NCI-H2081 (cell line): ENCODE measurements around the gene HRH1.

Source experiments
- DNase-seq, 2 experiments: peaks; one replicate each; lab custom pipeline; 2025; lab: John Stamatoyannopoulos, UW

The HRH1 gene

GRCh38 chr3:11283139-11283475 lies 128.8 kb downstream of the HRH1 start:
- no peak for DNase-seq

GRCh38 chr3:11284011-11284410 lies 129.7 kb downstream of the HRH1 start:
- no peak for DNase-seq

GRCh38 chr3:11285471-11285870 lies 131.2 kb downstream of the HRH1 start:
- no peak for DNase-seq

GRCh38 chr3:11287404-11287803 lies 133.1 kb downstream of the HRH1 start:
- no peak for DNase-seq

- DNase-seq, result no peak
Observed at GRCh38 chr3:11288021-11288491, 133.8 kb downstream of the HRH1 start.

- DNase-seq, result no peak
Observed at GRCh38 chr3:11288786-11289637, 134.7 kb downstream of the HRH1 start.

- no peak for DNase-seq
Observed at GRCh38 chr3:11289864-11290263, 135.6 kb downstream of the HRH1 start.

- DNase-seq, result no peak
Observed at GRCh38 chr3:11290743-11291680, 136.7 kb downstream of the HRH1 start.

- peak in 1 of 2 experiments; percentile 6 for DNase-seq
Observed at GRCh38 chr3:11291808-11292207, 137.5 kb downstream of the HRH1 start.

- no peak for DNase-seq
Observed at GRCh38 chr3:11297126-11297525, 142.8 kb downstream of the HRH1 start.

GRCh38 chr3:11300970-11301369 lies 146.7 kb downstream of the HRH1 start:
- DNase-seq, result no peak

- no peak for DNase-seq
Observed at GRCh38 chr3:11302444-11302843, 148.2 kb downstream of the HRH1 start.

- no peak for DNase-seq
Observed at GRCh38 chr3:11304175-11304574, 149.9 kb downstream of the HRH1 start.

GRCh38 chr3:11305509-11305908 lies 151.2 kb downstream of the HRH1 start:
- no peak for DNase-seq

GRCh38 chr3:11306817-11307589 lies 152.7 kb downstream of the HRH1 start:
- no peak for DNase-seq

GRCh38 chr3:11307830-11308432 lies 153.6 kb downstream of the HRH1 start:
- DNase-seq, result no peak

- DNase-seq, result no peak
Observed at GRCh38 chr3:11310258-11310657, 156.0 kb downstream of the HRH1 start.

- no peak for DNase-seq
Observed at GRCh38 chr3:11312166-11312565, 157.9 kb downstream of the HRH1 start.
